Activated CD4-positive, CD25-positive, alpha-beta regulatory T cell treated with anti-CD3 and anti-CD28 coated beads, Interleukin-2, amount 50 U/mL, for 72 hours (primary cell): ENCODE results near the gene PPARA.
"Not testable (repeated sequence)": the region's sequence is repeated elsewhere in the genome, so short reads cannot be mapped to it uniquely, and the experiment has no call there.

ENCODE experiments used
- DNase-seq: peaks from one replicate; pipeline ENCODE4 v3.0.0; 2021

Gene PPARA

DNA sequence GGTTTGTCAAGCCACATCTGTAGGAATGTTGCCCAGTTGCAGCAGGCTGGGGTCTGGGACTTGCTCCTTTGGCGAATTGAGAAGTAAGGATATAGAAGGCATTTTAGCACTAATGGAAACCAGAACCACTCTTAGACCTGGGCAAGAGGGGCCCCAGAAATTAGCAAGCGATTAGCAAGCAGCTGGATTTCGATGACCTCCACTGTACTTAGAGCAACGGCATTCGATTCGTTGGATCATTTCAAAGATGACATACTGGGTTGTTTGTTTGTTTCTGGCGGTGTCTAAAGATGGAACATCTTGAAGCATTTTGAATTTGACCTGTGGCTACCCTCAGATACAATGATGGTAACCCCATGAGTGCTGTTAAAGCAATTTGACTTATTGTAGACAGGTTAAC is 100.9 kb downstream of the PPARA start:
- no peak for DNase-seq

GRCh38 chr22:46251816-46252380 is 101.6 kb downstream of the PPARA start:
- DNase-seq: no peak

DNA sequence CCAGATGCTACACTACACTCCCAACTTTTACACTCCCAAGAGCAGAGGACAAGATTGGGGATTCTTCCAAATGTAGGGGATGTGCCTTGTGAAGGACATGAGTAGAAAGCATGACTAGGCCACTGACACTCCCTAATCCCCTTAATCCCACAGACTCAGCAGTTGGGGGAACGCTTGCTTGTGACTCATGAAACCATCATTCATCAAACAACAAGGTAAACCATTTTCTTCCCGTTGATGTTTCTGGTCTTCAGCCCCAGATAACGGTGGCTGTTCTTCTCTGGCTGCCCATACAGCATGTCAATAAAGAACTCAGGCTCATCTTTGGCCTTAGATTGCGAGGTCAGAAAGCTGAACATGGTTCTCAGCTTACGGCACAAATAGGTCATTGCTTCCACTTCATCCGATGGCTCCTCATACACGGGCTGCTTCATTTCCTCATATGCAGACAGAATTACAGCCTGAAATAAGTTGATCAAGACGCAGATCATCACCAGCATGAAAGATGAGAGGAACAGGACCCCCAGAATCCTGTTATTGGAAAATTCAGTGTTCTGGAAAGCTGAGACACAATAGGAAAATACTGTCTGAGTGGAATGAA is 106.1 kb downstream of the PPARA start:
- no peak for DNase-seq

DNA sequence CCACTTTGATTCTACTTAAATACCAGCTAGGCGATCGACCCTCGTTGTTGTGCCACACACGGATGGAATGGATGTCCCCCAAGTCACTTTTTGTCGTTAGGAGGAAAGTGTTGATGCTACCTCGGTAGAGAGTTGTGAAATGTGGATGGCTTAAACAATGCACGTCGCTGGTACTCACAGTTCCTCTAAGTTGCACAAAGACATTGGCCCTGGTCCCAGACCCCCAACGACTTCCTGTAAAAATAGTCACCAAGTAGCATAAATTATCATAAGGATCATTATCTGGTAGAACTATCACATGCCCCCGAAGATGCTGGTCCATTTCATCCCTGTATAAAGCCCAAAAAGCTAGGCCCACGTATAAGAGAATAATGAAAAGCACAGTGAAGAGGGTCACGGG is 109.0 kb downstream of the PPARA start:
- DNase-seq: peak; percentile 6

DNA sequence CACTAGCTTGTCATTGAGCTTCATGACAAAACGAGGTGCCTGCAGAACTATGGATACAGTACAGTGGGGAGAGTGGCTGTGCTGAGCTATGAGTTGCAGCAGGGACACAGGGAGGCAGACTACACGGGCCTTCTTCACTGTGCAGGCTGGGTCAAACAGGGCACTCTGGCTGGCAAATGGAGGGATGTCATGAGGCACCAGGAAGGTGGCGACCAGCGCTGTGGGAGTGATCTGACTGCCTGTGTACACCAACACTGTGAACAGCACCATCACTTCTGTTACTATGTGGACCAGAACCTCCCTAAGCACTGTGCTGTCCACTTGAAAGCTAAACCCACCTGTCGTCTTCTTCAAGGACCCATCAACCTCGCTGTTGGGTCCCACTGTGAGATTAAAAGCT is 109.7 kb downstream of the PPARA start:
- no peak for DNase-seq

DNA sequence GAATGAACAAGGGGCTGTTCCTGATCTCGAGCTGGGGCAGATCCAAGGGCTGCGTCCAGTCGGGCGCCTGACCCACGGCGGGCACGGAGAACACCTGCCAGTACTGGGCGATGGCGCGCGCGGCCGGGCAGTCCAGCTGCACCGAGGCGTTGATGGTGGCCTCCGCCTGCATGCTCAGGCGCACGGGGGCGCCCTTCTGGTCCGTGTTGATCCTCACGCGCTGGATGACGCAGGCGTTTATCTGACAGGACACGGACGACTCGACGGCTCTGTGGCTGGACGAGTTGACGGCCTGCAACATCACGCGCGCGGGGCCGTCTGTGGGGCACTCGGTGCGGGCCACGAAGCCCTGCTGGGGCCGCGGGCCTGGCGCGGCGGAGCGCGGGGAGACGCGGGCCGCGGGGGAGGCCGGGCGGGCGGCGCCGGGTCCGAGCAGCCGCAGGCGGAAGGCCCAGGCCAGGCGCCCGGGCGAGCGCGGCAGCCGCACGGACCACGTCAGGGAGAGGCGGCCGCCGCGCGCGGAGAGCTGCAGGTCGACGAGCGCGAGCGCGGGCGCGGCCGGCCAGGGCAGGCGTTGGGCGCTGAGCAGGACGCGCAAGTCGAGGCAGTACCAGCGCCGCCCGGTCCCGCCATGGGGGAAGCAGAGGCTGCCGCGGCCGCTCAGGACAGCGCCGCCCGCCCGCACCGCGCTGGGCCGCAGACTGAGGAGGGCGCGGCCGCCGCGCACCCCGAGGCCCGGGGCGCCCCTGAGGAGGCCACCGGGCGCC is 112.3 kb downstream of the PPARA start:
- DNase-seq: peak; percentile 46

- DNase-seq: no peak
Observed at GRCh38 chr22:46263216-46263590, 112.9 kb downstream of the PPARA start, which contains the start of gene PKDREJ. PKDREJ (minus strand) TSS chr22:46263343; CDS start chr22:46263322, 21 bp downstream.

DNA sequence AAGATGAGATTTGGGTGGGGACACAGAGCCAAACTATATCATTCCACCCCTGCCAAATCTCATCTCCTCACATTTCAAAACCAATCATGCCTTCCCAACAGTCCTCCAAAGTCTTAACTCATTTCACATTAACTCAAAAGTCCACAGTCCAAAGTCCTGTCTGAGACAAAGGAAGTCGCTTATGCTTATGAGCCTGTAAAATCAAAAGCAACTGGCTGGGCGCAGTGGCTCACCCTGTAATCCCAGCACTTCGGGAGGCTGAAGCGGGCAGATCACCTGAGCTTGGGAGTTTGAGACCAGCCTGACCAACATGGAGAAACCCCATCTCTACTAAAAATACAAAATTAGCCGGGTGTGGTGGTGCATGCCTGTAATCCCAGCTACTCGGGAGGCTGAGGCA is 114.2 kb downstream of the PPARA start:
- DNase-seq: not testable (repeated sequence)

GRCh38 chr22:46265627-46266026 is 115.3 kb downstream of the PPARA start:
- DNase-seq: not testable (repeated sequence)

GRCh38 chr22:46267431-46268279 is 117.3 kb downstream of the PPARA start, which contains the start of gene TTC38:
TTC38 (plus strand) TSS chr22:46268008; CDS start chr22:46268040, 32 bp downstream.
- peak; percentile 67 for DNase-seq

- DNase-seq: no peak
Observed at GRCh38 chr22:46269564-46269963, 119.2 kb downstream of the PPARA start.

GRCh38 chr22:46272196-46272595 is 121.9 kb downstream of the PPARA start:
- no peak for DNase-seq

DNA sequence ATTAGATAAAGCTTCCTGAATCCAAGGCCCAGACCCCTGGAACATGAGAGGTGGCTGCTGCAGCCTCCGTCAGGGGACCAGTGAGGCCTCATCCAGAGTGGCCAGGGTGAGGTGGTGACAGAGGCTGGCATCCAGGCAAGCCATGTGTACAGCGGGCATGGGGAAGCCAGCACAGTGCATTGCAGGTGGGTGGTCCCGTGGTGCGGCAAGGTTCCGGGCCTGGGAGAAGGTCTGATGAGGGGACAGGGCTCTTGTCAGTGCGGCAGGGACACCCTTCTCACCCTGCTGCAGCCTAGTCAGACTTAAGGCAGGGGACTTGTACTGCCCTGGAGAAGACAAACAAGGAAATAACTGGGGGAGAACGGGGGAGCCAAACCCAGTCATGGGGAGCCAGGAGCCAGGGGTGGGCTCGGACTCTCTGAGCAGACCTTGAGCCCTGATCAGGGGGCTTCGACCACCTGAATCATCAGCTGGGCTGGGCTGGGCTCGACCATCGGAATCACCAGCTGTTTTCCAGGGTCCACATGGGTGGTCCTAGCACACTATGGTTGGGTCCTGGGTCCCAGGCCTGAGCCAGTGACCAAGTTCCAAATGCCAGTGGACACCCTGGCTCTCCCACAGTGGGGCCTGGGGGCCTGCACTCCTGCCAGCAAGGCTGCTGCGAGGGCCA is 122.6 kb downstream of the PPARA start:
- DNase-seq: no peak

DNA sequence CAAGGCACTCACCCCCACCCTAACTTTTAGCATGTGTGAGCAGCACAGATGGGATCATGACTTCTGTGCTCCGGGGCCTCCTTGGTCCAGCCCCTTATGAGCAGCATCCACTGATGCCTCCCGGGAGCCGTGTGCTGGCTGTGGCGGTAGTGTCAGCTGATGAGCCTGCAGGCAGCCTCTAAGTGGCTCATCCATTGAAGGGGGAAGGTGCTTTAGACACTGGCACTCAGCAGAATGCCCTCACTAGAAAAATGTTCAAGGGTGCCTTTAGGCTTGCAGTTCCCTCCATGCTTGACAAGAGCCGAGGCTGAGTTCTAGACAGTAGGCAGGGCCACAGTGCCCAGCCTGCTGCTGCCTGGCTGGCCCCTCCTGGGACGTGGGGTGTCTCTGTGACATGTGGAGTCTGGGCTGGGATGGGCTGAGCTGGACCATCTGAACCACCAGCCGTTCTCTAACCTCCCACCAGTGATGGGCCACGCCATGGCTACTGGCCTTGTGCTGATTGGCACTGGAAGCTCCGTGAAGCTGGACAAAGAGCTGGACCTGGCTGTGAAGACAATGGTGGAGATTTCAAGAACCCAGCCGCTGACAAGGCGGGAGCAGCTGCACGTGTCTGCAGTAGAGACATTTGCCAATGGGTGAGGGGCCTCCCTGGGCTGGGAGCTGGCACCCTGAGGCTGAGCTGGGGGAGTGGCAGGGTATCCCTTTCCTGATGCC is 123.3 kb downstream of the PPARA start:
- DNase-seq: no peak

- DNase-seq: no peak
Observed at GRCh38 chr22:46274381-46274780, 124.1 kb downstream of the PPARA start.

- no peak for DNase-seq
Observed at GRCh38 chr22:46275455-46276122, 125.3 kb downstream of the PPARA start.

DNA sequence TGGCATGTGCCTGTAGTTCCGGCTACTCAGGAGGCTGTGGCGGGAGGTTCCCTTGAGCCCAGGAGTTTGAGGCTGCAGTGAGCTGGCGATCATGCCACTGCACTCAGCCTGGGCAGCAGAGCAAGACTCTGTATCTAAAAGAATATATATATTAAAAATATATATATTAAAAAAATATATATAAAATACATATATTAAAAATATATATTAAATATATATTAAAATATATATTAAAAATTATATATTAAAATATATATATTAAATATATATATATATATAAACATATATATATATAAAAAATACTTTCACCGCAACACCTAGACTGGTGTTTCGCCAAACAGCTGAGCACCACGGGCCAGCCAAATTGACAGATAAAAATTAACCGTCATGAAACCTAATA is 126.2 kb downstream of the PPARA start:
- DNase-seq: no peak

GRCh38 chr22:46278656-46279645 is 128.6 kb downstream of the PPARA start:
- DNase-seq: no peak

GRCh38 chr22:46280063-46280817 is 129.9 kb downstream of the PPARA start:
- DNase-seq: no peak
